SK-N-SH (cell line): Measurements from ENCODE around the gene COL4A3. TPM values are rescaled to one million over a fixed set of nuclear protein-coding genes. Genes with fewer than 3 reads are reported as not detected.

ENCODE experiments used
- CTCF ChIA-PET: fragments of 300-600, 350-600 bp; formaldehyde crosslinking; extraction: SDS; loops from one replicate; lab custom pipeline; 2021; lab: Yijun Ruan, JAX
- POLR2A ChIA-PET: fragments of 350-600 bp; sonication (Branson Sonifier 250); formaldehyde crosslinking; extraction: SDS; loops from one replicate; lab custom pipeline; 2020; ENCODE audit warnings: antibody characterized with exemption, inconsistent platforms; lab: Yijun Ruan, JAX
- DNase-seq: peaks from one replicate; pipeline ENCODE4 v3.0.0; 2012
- H2AFZ ChIP-seq: fragments of 200-600 bp; sonication (generic); 2 replicates; pipeline ENCODE4 v1.8.1; 2016; ENCODE audit warnings: antibody characterized with exemption, mild to moderate bottlenecking, low read depth
- H3F3A ChIP-seq: fragments of 200-600 bp; sonication (generic); replicated peaks from 2 replicates; pipeline ENCODE3; 2016; ENCODE audit warnings: antibody characterized with exemption, mild to moderate bottlenecking; ENCODE audit not compliant: insufficient read depth
- H3K27ac ChIP-seq, 2 experiments: fragments of 200-500 bp in 1 of 2; fragments of 200-600 bp in 1 of 2; sonication (Bioruptor generic) in 1 of 2; sonication (generic), shearing (Covaris generic) in 1 of 2; 2 replicates each; pipeline versions ENCODE4 v1.5.1 to v1.6.1; 2014 to 2016; ENCODE audit warnings: low read depth in 2 of 2, inconsistent platforms in 1 of 2, low read length in 1 of 2, mild to moderate bottlenecking in 1 of 2, mixed read lengths in 1 of 2
- H3K27me3 ChIP-seq: fragments of 200-600 bp; sonication (generic), shearing (Covaris generic); 2 replicates; pipeline ENCODE4 v1.6.1; 2016; ENCODE audit warnings: mixed run types; ENCODE audit not compliant: insufficient read depth
- H3K36me3 ChIP-seq, 2 experiments: fragments of 200-500 bp in 1 of 2; fragments of 200-600 bp in 1 of 2; sonication (Bioruptor generic) in 1 of 2; sonication (generic) in 1 of 2; replicated peaks in 1 of 2; 2 replicates each; pipeline versions ENCODE3 to v1.5.1; 2014 to 2016; ENCODE audit warnings: low read length in 1 of 2, mild to moderate bottlenecking in 1 of 2; ENCODE audit not compliant: insufficient read depth in 2 of 2, control insufficient read depth in 1 of 2
- H3K4me1 ChIP-seq, 2 experiments: fragments of 200-500 bp in 1 of 2; fragments of 200-600 bp in 1 of 2; sonication (Bioruptor generic) in 1 of 2; sonication (generic), shearing (Covaris generic) in 1 of 2; 2 replicates each; pipeline versions ENCODE4 v1.5.1 to v1.6.1; 2014 to 2016; ENCODE audit warnings: low read depth in 1 of 2, low read length in 1 of 2, mixed run types in 1 of 2; ENCODE audit not compliant: insufficient read depth in 2 of 2, control insufficient read depth in 1 of 2
- H3K4me2 ChIP-seq: fragments of 200-600 bp; sonication (generic), shearing (Covaris generic); 2 replicates; pipeline ENCODE4 v1.6.1; 2017; ENCODE audit warnings: mixed run types
- H3K4me3 ChIP-seq, 2 experiments: fragments of 200-500 bp in 1 of 2; fragments of 200-600 bp in 1 of 2; sonication (Bioruptor generic) in 1 of 2; sonication (generic), shearing (Covaris generic) in 1 of 2; 2 replicates each; pipeline versions ENCODE4 v1.5.1 to v1.8.1; 2014 to 2016; ENCODE audit warnings: low read depth in 2 of 2, inconsistent platforms in 1 of 2, low read length in 1 of 2, mild to moderate bottlenecking in 1 of 2, mixed read lengths in 1 of 2, moderate library complexity in 1 of 2
- H3K79me2 ChIP-seq: fragments of 200-600 bp; sonication (generic); 2 replicates; pipeline ENCODE4 v1.8.1; 2017; ENCODE audit warnings: mild to moderate bottlenecking; ENCODE audit not compliant: insufficient read depth
- H3K9ac ChIP-seq: fragments of 200-600 bp; sonication (generic); 2 replicates; pipeline ENCODE4 v1.6.1; 2017; ENCODE audit warnings: mixed run types
- H3K9me2 ChIP-seq: fragments of 200-600 bp; sonication (generic); 2 replicates; pipeline ENCODE4 v1.6.1; 2017; ENCODE audit warnings: mixed run types
- H3K9me3 ChIP-seq: fragments of 200-600 bp; sonication (generic); 2 replicates; pipeline ENCODE4 v1.6.1; 2017; ENCODE audit warnings: mixed run types, mild to moderate bottlenecking, moderate library complexity
- H4K20me1 ChIP-seq: fragments of 200-600 bp; sonication (generic); 2 replicates; pipeline ENCODE4 v1.6.1; 2017; ENCODE audit warnings: mild to moderate bottlenecking, mixed run types; ENCODE audit not compliant: insufficient read depth
- ELF1 ChIP-seq: IDR thresholded peaks from 2 replicates; pipeline ENCODE4 v1.4.0; 2012
- EZH2phosphoT487 ChIP-seq: fragments of 200-600 bp; sonication (generic); IDR thresholded peaks from 2 replicates; pipeline ENCODE4 v1.6.1; 2017; ENCODE audit warnings: low read depth, mixed run types, mild to moderate bottlenecking, antibody characterized with exemption, moderate library complexity, borderline replicate concordance
- FOXM1 ChIP-seq: IDR thresholded peaks from 2 replicates; pipeline ENCODE4 v1.4.0; 2012; ENCODE audit warnings: low read depth, mild to moderate bottlenecking
- GATA2 ChIP-seq: sonication (generic); formaldehyde crosslinking; IDR thresholded peaks from 2 replicates; pipeline ENCODE4 v1.5.0; 2020; ENCODE audit warnings: mild to moderate bottlenecking, missing genetic modification reagents
- MEF2A ChIP-seq: IDR thresholded peaks from 2 replicates; pipeline ENCODE4 v1.4.0; 2012; ENCODE audit warnings: low read depth, borderline replicate concordance
- NFIC ChIP-seq: IDR thresholded peaks from 2 replicates; pipeline ENCODE4 v1.4.0; 2012; ENCODE audit warnings: borderline replicate concordance
- PBX3 ChIP-seq: IDR thresholded peaks from 2 replicates; pipeline ENCODE4; 2012
- RCOR1 ChIP-seq: fragments of 150-350 bp; IDR thresholded peaks from 2 replicates; pipeline ENCODE4 v1.6.1; 2017; ENCODE audit warnings: antibody characterized with exemption, low read length
- REST ChIP-seq: IDR thresholded peaks from 2 replicates; pipeline ENCODE4 v1.6.1; 2012; ENCODE audit warnings: mild to moderate bottlenecking, low read depth, low read length, moderate library complexity
- RFX5 ChIP-seq: IDR thresholded peaks from 2 replicates; pipeline ENCODE4 v1.6.1; 2012; ENCODE audit warnings: mild to moderate bottlenecking, improper control_type of control experiment, low read length
- RXRA ChIP-seq: IDR thresholded peaks from 2 replicates; pipeline ENCODE4 v1.4.0; 2012; ENCODE audit warnings: low read depth, mild to moderate bottlenecking, borderline replicate concordance
- TEAD4 ChIP-seq: IDR thresholded peaks from 2 replicates; pipeline ENCODE4 v1.4.0; 2012; ENCODE audit warnings: mild to moderate bottlenecking, borderline replicate concordance; ENCODE audit not compliant: insufficient read depth
- USF2 ChIP-seq: fragments of 150-350 bp; IDR thresholded peaks from 2 replicates; pipeline ENCODE4 v1.6.1; 2017; ENCODE audit warnings: antibody characterized with exemption, low read length, low read depth, borderline replicate concordance
- WGBS: methylation state at CpG from one replicate; pipeline ENCODE4 v1.1.6; 2017; ENCODE audit warnings: low lambda C conversion rate; 5-methylcytosine and 5-hydroxymethylcytosine counted together
- polyA plus RNA-seq, 3 experiments: library from polyadenylated mRNA; depleted of rRNA; stranded (reverse); fragments of >200 nt; gene quantifications; 2 replicates each; pipeline ENCODE4 v1.2.3, GENCODE V29; 2012

COL4A3 gene
- polyA plus RNA-seq, 1 of the 3 experiments (the other 2 are of a cell fraction) = not detected

- no peaks in the 10 kb centered on the region for H3K79me2 ChIP-seq
- CTCF ChIA-PET = no interaction called here
Observed at GRCh38 chr2:227177592-227178336, 13.3 kb downstream of the COL4A3 start.

More at GRCh38 chr2:227177592-227178336, 13.3 kb downstream of the COL4A3 start:
- H3F3A ChIP-seq = no peaks in the 10 kb centered on the region
- peaks cover 0 to 2% of the 10 kb centered on the region in 2 experiments; a peak in 2 of 4 replicates for H3K4me1 ChIP-seq
- H3K9ac ChIP-seq = no peak overlapping the region
- H3K36me3 ChIP-seq = no peaks in the 10 kb centered on the region
- no peak for DNase-seq
- POLR2A ChIA-PET = no interaction called here
- TF ChIP-seq FOXM1 (no peak), PBX3 (no peak), EZH2phosphoT487 (no peak), NFIC (no peak), USF2 (no peak), MEF2A (no peak), REST (no peak), RXRA (no peak), RFX5 (no peak), GATA2 (CRISPR knock-in tag) (no peak), TEAD4 (no peak), ELF1 (no peak), RCOR1 (no peak)
- H3K4me2 ChIP-seq = no peak overlapping the region
- no peak overlapping the region for H2AFZ ChIP-seq
- H3K27me3 ChIP-seq = no peaks in the 10 kb centered on the region
- 70% methylated on average over 12 of the region's 12 CpGs for WGBS
- H4K20me1 ChIP-seq = no peaks in the 10 kb centered on the region
- no peaks in the 10 kb centered on the region for H3K9me3 ChIP-seq
- no peak overlapping the region for H3K4me3 ChIP-seq
- no peaks in the 10 kb centered on the region for H3K9me2 ChIP-seq
- no peak overlapping the region for H3K27ac ChIP-seq
